SU-DHL-6 (cell line): ENCODE measurements around the gene SAFB.

Source experiments
- EZH2phosphoT487 ChIP-seq: fragments of 200-600 bp; sonication (generic), shearing (Covaris generic); conservative IDR thresholded peaks from 2 replicates; pipeline ENCODE4 v1.6.1; 2018; ENCODE audit warnings: mild to moderate bottlenecking, antibody characterized with exemption, low read length, moderate library complexity, mixed read lengths
- TF ChIP-seq, protein P1 (sequence below): fragments of 200-600 bp; sonication (generic); IDR thresholded peaks from one replicate; pipeline ENCODE4 v1.5.1; 2017; ENCODE audit warnings: antibody characterized with exemption, mild to moderate bottlenecking, low read length, moderate library complexity; ENCODE audit not compliant: insufficient read depth, poor library complexity, severe bottlenecking

GRCh38 chr19:5652261-5652660 lies 29.4 kb downstream of the SAFB start:
- TF ChIP-seq, protein P1, sequence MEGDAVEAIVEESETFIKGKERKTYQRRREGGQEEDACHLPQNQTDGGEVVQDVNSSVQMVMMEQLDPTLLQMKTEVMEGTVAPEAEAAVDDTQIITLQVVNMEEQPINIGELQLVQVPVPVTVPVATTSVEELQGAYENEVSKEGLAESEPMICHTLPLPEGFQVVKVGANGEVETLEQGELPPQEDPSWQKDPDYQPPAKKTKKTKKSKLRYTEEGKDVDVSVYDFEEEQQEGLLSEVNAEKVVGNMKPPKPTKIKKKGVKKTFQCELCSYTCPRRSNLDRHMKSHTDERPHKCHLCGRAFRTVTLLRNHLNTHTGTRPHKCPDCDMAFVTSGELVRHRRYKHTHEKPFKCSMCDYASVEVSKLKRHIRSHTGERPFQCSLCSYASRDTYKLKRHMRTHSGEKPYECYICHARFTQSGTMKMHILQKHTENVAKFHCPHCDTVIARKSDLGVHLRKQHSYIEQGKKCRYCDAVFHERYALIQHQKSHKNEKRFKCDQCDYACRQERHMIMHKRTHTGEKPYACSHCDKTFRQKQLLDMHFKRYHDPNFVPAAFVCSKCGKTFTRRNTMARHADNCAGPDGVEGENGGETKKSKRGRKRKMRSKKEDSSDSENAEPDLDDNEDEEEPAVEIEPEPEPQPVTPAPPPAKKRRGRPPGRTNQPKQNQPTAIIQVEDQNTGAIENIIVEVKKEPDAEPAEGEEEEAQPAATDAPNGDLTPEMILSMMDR: no peak
- TF ChIP-seq EZH2phosphoT487: no peak
